HG03469 (cell line): Measurements from ENCODE around the gene RBPJ.

ENCODE experiments used
- ATAC-seq: cut with Tn5 transposase; IDR thresholded peaks from one replicate; pipeline ENCODE4 v1.9.1; 2021; ENCODE audit warnings: mild to moderate bottlenecking, moderate library complexity, moderate number of reproducible peaks; ENCODE audit not compliant: unreplicated experiment

The RBPJ gene

DNA sequence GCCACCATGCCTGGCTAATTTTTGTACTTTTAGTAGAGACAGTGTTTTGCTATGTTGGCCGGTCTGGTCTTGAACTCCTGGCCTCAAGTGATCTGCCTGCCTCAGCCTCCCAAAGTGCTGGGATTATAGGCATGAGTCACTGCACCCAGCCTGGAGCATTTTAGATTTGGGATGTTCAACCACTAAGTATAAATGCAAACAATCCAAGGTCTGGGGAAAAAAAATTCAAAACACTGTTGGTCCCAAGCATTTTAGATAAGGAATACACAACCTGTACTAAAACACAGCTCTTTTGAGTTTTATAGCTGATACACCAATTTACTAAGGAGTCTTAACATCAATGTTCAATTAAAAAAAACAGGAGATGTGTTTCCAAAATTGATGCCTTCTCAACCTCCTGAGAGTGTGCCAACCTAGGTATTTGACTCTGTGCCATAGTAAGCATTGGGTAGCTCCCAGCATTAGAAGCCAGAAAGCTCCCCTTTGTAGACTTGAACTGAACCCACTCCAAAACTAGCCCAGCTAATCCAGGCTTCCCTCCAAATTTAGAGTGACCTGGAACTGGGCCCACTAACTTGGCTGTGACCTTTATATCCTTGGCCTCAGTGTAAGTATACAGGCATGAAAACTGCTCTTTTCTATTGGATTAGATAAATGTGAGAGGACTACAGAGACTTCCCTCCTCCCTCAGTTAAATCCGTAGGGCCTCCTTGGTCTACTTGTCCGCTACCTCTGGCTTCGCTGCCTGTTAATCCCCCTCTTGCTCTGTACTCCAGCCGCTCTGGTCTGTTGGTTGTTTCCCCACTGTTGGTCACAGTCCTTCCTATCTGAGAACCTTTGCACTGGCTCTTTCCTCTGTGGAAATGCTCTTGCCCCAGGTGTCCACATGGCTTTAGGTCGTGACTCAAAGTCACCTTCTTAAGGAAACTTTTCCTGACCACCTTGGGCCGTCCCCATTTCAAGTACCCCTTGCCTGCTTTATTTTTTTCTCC, 91.9 kb downstream of the RBPJ start:
- ATAC-seq = no peak

- no peak for ATAC-seq
These were observed 92.8 kb downstream of the RBPJ start for GRCh38 chr4:26413582-26413981.

DNA sequence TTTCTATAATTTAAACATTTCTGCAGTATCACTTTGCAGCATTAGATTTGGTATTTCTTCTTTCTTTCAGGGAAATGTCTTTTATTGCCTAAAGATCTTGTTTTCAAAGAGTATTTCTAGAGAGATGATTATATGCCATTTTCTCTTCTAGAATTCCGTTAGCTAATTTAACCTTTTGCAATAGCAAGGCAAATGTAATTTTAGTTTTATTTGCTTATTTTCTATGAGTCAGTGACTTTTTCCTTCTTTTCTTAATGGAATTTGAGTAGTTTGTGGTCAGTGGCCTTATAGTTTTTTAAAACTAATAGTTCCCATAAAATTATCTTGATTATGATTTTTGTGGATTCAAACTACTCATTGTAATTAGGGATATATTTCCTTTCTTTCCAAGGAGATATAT, 97.3 kb downstream of the RBPJ start:
- no peak for ATAC-seq

DNA sequence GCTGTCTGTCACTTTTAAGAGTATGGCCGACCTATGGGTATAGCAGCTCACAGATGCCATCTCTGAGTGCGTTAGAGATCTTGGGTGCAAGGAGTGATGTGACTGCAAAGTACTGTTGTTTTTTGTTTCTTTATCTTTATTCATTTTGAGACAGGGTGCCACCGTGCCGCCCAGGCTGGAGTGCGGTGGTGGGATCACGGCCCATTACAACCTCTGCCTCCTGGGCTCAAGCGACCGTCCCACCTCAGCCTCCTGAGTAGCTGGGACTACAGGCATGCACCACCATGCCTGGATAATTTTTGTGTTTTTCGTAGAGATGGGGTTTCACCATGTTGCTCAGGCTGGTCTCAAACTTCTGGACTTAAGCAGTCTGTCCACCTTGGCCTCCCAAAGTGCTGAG, 98.0 kb downstream of the RBPJ start:
- ATAC-seq = no peak

DNA sequence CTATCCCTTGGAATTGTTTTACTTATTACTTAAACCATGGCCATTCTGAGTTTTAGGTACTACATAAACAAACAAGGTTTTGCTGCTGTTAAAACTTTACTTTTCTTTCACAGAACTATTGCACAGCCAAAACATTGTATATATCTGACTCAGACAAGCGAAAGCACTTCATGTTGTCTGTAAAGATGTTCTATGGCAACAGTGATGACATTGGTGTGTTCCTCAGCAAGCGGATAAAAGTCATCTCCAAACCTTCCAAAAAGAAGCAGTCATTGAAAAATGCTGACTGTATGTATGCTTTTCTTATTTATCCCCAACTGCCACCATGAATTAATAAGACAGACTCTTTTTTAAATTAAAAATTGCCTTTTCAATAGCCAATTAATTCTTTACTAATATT, 99.6 kb downstream of the RBPJ start:
- ATAC-seq = no peak

DNA sequence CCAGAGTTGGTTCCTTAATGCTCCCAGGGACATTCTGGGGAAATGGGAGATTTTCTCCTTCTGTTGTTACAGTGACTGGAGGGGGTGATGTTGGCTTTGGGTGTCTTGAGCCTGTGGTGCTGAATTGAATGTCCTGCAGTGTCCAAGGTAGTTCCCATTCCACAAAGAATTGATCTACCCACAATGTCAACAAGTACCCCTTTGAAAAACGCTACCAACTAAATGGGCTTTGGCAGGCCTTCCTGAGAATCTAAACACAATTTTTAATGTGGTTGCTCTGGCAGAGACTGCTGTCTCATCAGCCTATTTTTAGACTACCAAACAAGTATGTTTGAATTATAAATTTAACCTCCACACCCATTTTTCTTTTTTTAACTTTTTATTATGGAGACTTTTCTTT, 100.1 kb downstream of the RBPJ start:
- ATAC-seq = no peak

- no peak for ATAC-seq
These were observed 103.3 kb downstream of the RBPJ start for GRCh38 chr4:26424153-26424552.

DNA sequence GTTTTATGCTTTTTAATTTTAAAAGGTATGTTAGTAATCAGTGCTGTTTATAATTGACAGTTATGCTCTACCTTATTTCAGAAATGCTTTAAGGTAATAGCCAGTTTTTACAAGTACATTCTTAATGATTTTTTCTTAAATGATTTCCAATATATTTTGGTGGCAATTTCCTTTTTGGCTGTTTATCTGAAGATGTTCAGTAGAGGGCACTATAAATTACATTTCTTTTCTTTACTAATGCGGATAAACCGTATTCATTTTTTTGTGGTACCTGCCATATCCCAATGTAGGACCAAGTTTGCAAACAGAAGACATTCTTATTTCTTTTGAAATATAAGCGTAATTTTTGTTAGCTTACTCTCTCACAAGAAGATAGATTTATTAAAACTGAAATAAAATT, 104.0 kb downstream of the RBPJ start:
- ATAC-seq = no peak

DNA sequence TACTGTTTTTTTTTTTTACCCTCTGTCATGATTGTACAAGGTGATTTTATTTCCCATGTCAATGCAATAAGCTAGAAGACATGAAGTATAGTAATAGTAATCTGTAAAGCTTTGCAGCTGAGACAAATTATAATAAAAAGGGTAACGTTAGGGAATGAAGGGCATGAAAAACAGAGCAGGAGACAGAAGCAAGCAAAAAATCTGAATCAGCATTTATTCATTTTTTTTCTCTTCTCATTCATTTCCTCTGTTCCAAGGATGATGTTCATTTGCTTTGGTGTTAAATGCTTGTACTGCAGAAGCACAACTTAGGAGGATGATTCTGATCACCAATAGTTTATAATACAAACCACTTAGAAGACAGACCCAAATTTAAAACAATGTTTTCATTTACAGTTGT, 105.1 kb downstream of the RBPJ start:
- no peak for ATAC-seq

- ATAC-seq = no peak
These were observed 106.1 kb downstream of the RBPJ start for GRCh38 chr4:26426892-26427291.

DNA sequence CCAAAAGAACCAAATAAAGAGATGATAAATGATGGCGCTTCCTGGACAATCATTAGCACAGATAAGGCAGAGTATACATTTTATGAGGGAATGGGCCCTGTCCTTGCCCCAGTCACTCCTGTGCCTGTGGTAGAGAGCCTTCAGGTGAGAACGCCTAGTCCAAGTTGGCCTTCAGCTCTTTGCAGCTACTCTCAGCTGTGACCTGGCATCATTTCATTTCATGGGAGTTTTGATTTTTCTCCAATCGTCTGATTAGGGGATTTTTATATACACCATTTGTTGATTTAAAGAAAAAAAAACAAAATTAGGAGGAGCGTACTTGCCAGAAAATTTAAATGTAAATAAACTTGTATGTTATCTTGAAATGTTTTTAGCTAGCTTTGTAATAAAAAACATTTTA, 109.1 kb downstream of the RBPJ start:
- no peak for ATAC-seq

GRCh38 chr4:26431461-26432180, 110.8 kb downstream of the RBPJ start:
- ATAC-seq = no peak

- no peak for ATAC-seq
These were observed 111.6 kb downstream of the RBPJ start for GRCh38 chr4:26432419-26432818.

DNA sequence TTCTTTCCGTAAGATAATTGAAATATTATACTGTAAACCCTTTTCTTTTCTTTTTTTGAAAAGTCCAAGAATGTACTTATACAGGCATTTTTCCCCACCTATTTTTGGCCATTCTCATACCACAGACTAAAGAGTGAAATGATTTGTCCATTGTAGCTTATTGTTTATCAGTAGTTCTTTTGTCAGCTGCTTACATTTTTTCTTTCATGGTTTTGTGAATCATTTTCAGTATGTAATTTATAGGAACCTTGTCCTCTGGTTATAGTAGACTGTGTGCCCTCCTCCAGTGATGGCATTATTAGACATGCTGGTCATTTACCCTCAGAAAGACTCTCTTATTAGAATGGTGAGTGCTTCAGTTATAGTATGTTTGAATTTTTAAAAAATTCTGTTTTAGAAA, 112.7 kb downstream of the RBPJ start:
- ATAC-seq = no peak

- no peak for ATAC-seq
These were observed 113.3 kb downstream of the RBPJ start for GRCh38 chr4:26434030-26434639.

- ATAC-seq = no peak
These were observed 120.3 kb downstream of the RBPJ start for GRCh38 chr4:26441102-26441501.

- no peak for ATAC-seq
These were observed 121.0 kb downstream of the RBPJ start for GRCh38 chr4:26441771-26442170.

- ATAC-seq = no peak
These were observed 126.6 kb downstream of the RBPJ start for GRCh38 chr4:26447378-26447777.

GRCh38 chr4:26450418-26450817, 129.6 kb downstream of the RBPJ start:
- ATAC-seq = no peak

DNA sequence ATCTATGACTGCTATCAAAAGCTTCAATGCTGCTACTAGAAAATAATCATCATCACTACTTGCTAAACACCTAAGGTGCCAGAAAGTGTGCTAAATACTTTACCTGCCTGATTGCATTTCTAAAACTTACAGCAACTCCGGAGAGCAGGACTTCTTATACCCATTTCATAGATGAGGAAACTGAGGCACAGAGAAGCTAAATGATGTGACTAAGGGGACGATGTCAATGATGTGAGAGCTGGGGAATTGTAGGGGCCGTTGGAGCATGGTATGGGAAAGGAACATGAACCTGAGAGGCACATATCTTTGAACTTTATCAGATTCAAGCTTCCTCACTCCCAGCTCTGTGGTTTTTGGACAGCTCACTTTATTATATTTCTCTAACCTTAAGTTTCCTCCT, 130.8 kb downstream of the RBPJ start:
- no peak for ATAC-seq
